ENCODE results near the gene PFKFB1.

Gene PFKFB1

GRCh38 chrX:54922547-54922946 lies 71.4 kb downstream of the PFKFB1 start:
- DNase-seq (ENCODE audit: low read depth), result no peak

GRCh38 chrX:54921427-54922021 lies 72.5 kb downstream of the PFKFB1 start:
- peak; percentile 43 for DNase-seq (ENCODE audit: low read depth)

GRCh38 chrX:54920610-54921426 lies 73.2 kb downstream of the PFKFB1 start, which contains the start of gene TRO:
Gene TRO, plus strand, starts transcription at chrX:54920824. Its CDS starts 1,423 bp downstream, at chrX:54922247.
- no peak for DNase-seq (ENCODE audit: low read depth)

- DNase-seq (ENCODE audit: low read depth), result no peak
These were observed 84.0 kb downstream of the PFKFB1 start for GRCh38 chrX:54909941-54910340.

- no peak for DNase-seq (ENCODE audit: low read depth)
These were observed 99.8 kb downstream of the PFKFB1 start for GRCh38 chrX:54894159-54894558.

GRCh38 chrX:54891573-54891972 lies 102.4 kb downstream of the PFKFB1 start:
- DNase-seq (ENCODE audit: low read depth), result peak; percentile 25

GRCh38 chrX:54885740-54886139 lies 108.2 kb downstream of the PFKFB1 start:
- no peak for DNase-seq (ENCODE audit: low read depth)

All from activated T-cell treated with anti-CD3 and anti-CD28 coated beads for 24 hours (primary cell).